ENCODE results near the gene HNRNPR. TPM values are rescaled to one million over a fixed set of nuclear protein-coding genes. Genes with fewer than 3 reads are reported as not detected.

The HNRNPR gene
- total and polyA plus RNA-seq, 2 of the 8 experiments (the other 6 are each of a cell fraction or from before 2014, with no cell fraction given): 110 to 214 TPM

GRCh38 chr1:23286401-23286800 is 57.7 kb downstream of the HNRNPR start:
- no peak for FAIRE-seq
- 83% methylated on average over 1 of the region's 1 CpG; no CpG with 5 or more reads in 1 of the 2 experiments for WGBS, 2 experiments (ENCODE audit: extremely low coverage in 1 of 2, insufficient coverage in 1 of 2, insufficient read length in 1 of 2, insufficient replicate concordance in 2 of 2, low coverage in 1 of 2, low lambda C conversion rate in 2 of 2, missing lambda C conversion rate in 1 of 2)

More at GRCh38 chr1:23286401-23286800, 57.7 kb downstream of the HNRNPR start:
- ChIA-PET CTCF (ENCODE audit: partially characterized antibody) (no interaction called here), POLR2A (ENCODE audit: partially characterized antibody) (no interaction called here)
- Histone ChIP-seq H4K5ac (ENCODE audit: insufficient read length, low read depth, low read length) (no peak overlapping the region), H3K23me2 (ENCODE audit: low read depth, low read length) (no peaks in the 10 kb centered on the region), H3K36me3 (ENCODE audit: control insufficient read depth in 2 of 4, insufficient read depth in 4 of 4, low read length in 3 of 4) (peaks cover 3 to 38% (median 13%) of the 10 kb centered on the region in 4 experiments; a peak in 4 of 8 replicates), H3K4me3 (ENCODE audit: extremely low read depth in 1 of 4, insufficient read depth in 2 of 4, low read depth in 3 of 4, low read length in 4 of 4) (no peak overlapping the region), H2BK15ac (ENCODE audit: low read length) (no peak overlapping the region), H2AFZ (ENCODE audit: low read length) (no peak overlapping the region), H2BK120ac (replicated peaks; ENCODE audit: low read depth, low read length) (no peak overlapping the region), H2BK5ac (ENCODE audit: low read depth, low read length) (no peak overlapping the region), H4K20me1 (replicated peaks in 1 of 2; ENCODE audit: control insufficient read depth in 1 of 2, insufficient read depth in 2 of 2, low read length in 2 of 2) (peaks cover 0 to 1% of the 10 kb centered on the region in 2 experiments), H3K4me1 (replicated peaks in 1 of 4; ENCODE audit: control insufficient read depth in 3 of 4, insufficient read depth in 4 of 4, low read length in 3 of 4) (no peaks in the 10 kb centered on the region), H3K4me2 (ENCODE audit: insufficient read depth in 1 of 2, low read depth in 2 of 2, low read length in 2 of 2) (no peak overlapping the region), H3K79me2 (ENCODE audit: control insufficient read depth in 1 of 2, insufficient read depth in 2 of 2, low read length in 2 of 2) (no peaks in the 10 kb centered on the region), H3K4ac (replicated peaks; ENCODE audit: insufficient read length, low read depth, low read length) (no peak overlapping the region), H2BK12ac (ENCODE audit: low read depth, low read length) (no peak overlapping the region), H3K23ac (ENCODE audit: insufficient read length) (no peak overlapping the region), H2BK20ac (ENCODE audit: low read length) (no peak overlapping the region), H3K9ac (replicated peaks in 1 of 4; ENCODE audit: extremely low read depth in 1 of 4, low read depth in 3 of 4, low read length in 3 of 4) (no peak overlapping the region), H3K18ac (ENCODE audit: extremely low read depth, low read length) (no peak overlapping the region), H4K8ac (ENCODE audit: extremely low read depth, insufficient read depth, low read length) (no peak overlapping the region), H3K79me1 (ENCODE audit: low read depth, low read length) (no peaks in the 10 kb centered on the region), H2AK5ac (ENCODE audit: low read depth, low read length) (no peak overlapping the region), H3K27me3 (replicated peaks in 1 of 4; ENCODE audit: control insufficient read depth in 3 of 4, extremely low read depth in 1 of 4, insufficient read depth in 3 of 4, low read length in 3 of 4) (no peaks in the 10 kb centered on the region), H4K91ac (replicated peaks; ENCODE audit: insufficient read length, low read length) (no peak overlapping the region), H3K9me3 (ENCODE audit: insufficient read depth in 2 of 2, low read depth in 1 of 2, low read length in 1 of 2) (no peaks in the 10 kb centered on the region), H3K27ac (ENCODE audit: low read depth, low read length) (no peak overlapping the region), H3K56ac (replicated peaks; ENCODE audit: insufficient read length, low read depth, low read length) (no peak overlapping the region), H3K14ac (ENCODE audit: insufficient read length) (no peak overlapping the region)
- TF ChIP-seq FOSL1 (IDR thresholded peaks at IDR 0.05; ENCODE audit: insufficient read depth, low read depth, low read length): no peak
- TF ChIP-seq ATF3 (IDR thresholded peaks at IDR 0.05; ENCODE audit: insufficient read depth, low read depth, low read length): no peak
- no peak for TF ChIP-seq SRF (IDR thresholded peaks at IDR 0.05; ENCODE audit: low read depth, low read length)
- no peak for TF ChIP-seq SAP30 (IDR thresholded peaks at IDR 0.05; ENCODE audit: insufficient read depth, insufficient replicate concordance, low read length)
- no peak for DNase-seq (ENCODE audit: low read depth in 1 of 2, low spot score in 2 of 2)
